Bronchial epithelial cell (primary cell): ENCODE results near the gene ARHGAP42. TPM values are rescaled to one million over a fixed set of nuclear protein-coding genes. Genes with fewer than 3 reads are reported as not detected.

Experiments used
- DNase-seq: peaks from one replicate; pipeline ENCODE4 v3.0.0-alpha.2; 2010; ENCODE audit warnings: low read depth
- FAIRE-seq: peaks from 2 replicates; lab custom pipeline; 2011; peaks lifted over from hg19 to GRCh38; lab: Jason Lieb, UNC
- H3K27me3 ChIP-seq: 2 replicates; pipeline ENCODE4 v1.5.1; 2011; ENCODE audit warnings: low read length; ENCODE audit not compliant: control insufficient read depth, insufficient read depth
- H3K36me3 ChIP-seq: 2 replicates; pipeline ENCODE4 v1.5.1; 2011; ENCODE audit warnings: low read length; ENCODE audit not compliant: control insufficient read depth, insufficient read depth
- H3K4me3 ChIP-seq: 2 replicates; pipeline ENCODE4 v1.5.1; 2011; ENCODE audit warnings: mild to moderate bottlenecking, low read depth, low read length, control low read depth
- total RNA-seq: library from RNA; depleted of rRNA; stranded (reverse); fragments of >200 nt; gene quantifications from 2 replicates; pipeline ENCODE4 v1.2.1, GENCODE V29; 2014
- TF ChIP-seq, protein P1 (sequence below): IDR thresholded peaks from 2 replicates; pipeline ENCODE4 v1.5.1; 2011; ENCODE audit warnings: mild to moderate bottlenecking, moderate library complexity, low read length, control low read depth, inconsistent platforms; ENCODE audit not compliant: insufficient read depth, severe bottlenecking

Gene ARHGAP42
- total RNA-seq, 1 donor from 2014 or later, result 5.3 TPM

DNA sequence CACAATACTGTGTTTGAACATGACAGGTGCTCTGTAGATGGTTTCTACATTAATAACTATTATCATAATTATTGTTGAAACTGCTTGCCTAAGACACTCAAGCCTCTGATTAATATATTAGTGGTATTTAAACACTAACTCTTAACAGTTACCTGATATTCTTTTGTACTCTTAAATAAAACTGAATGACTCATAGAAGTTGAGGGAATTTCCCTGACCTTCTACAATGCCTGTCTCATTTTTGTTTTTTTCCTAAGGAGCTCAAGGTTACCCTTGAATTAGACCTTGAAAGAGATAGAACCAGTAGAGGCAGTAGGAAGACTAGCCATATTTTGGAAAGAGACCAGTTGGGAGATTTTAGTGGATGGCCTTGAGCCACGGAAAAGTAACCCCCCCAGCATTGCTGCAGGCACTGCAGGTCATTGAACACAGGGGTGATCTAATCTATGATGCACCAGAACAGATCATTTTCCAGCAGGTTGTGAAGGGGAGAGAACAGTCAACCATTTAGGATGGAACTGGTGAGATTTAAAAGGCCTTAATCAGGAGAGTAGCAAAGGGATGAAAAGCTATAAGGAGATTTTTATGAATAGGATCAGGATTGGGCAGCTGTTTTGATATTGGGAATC lies 294.2 kb downstream of the ARHGAP42 start:
- Histone ChIP-seq H3K36me3 (no peaks in the 10 kb centered on the region), H3K4me3 (no peak overlapping the region), H3K27me3 (no peaks in the 10 kb centered on the region)
- TF ChIP-seq, protein P1, sequence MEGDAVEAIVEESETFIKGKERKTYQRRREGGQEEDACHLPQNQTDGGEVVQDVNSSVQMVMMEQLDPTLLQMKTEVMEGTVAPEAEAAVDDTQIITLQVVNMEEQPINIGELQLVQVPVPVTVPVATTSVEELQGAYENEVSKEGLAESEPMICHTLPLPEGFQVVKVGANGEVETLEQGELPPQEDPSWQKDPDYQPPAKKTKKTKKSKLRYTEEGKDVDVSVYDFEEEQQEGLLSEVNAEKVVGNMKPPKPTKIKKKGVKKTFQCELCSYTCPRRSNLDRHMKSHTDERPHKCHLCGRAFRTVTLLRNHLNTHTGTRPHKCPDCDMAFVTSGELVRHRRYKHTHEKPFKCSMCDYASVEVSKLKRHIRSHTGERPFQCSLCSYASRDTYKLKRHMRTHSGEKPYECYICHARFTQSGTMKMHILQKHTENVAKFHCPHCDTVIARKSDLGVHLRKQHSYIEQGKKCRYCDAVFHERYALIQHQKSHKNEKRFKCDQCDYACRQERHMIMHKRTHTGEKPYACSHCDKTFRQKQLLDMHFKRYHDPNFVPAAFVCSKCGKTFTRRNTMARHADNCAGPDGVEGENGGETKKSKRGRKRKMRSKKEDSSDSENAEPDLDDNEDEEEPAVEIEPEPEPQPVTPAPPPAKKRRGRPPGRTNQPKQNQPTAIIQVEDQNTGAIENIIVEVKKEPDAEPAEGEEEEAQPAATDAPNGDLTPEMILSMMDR, result no peak
- peak; percentile 77 for DNase-seq
- no peak for FAIRE-seq

DNA sequence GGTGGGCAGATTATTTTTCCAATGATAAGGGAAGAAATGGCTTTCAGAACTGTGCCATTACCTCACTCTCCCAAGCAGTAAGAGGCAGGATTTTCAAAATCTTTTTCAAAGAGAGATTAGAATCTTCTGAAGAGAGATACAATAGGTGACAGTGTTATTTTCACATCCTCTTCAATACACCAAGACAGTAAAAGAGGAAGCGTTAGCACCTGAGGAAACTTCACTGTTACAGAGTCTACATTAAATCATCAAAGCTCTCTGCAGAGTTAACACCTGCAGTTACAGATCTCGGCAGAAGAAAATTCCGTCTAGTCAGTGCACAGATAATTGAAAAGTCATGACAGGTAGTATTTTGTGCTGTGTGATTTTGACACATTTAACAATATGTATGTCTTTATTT lies 297.6 kb downstream of the ARHGAP42 start:
- H3K4me3 ChIP-seq, result no peak overlapping the region
- FAIRE-seq (no peak), DNase-seq (no peak)
- no peaks in the 10 kb centered on the region for H3K36me3 ChIP-seq
- TF ChIP-seq, protein P1, result no peak
- no peaks in the 10 kb centered on the region for H3K27me3 ChIP-seq

DNA sequence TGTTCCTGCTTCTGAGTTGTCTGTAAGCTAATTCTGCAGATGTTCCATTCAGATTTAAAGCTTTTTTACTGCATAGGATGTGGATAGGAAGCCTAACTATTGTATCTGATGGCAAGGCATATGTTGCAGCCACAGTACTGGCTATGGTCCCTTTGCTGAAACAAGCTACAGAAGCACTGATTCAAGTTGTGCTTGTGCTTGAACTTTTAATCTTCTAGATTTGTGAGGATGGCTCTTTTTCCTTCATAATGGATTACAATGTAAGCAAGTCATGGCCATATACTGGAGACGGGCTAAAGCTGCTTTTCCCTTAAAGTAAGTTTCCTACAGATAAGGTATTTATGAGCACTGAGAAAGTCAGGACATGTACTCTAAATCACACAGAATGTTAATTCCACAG lies 303.8 kb downstream of the ARHGAP42 start:
- TF ChIP-seq, protein P1, result no peak
- Histone ChIP-seq H3K36me3 (no peaks in the 10 kb centered on the region), H3K27me3 (no peaks in the 10 kb centered on the region), H3K4me3 (no peak overlapping the region)
- DNase-seq (no peak), FAIRE-seq (no peak)

- H3K36me3 ChIP-seq, result no peaks in the 10 kb centered on the region
- TF ChIP-seq, protein P1, result no peak
- no peaks in the 10 kb centered on the region for H3K27me3 ChIP-seq
- FAIRE-seq, result no peak
- DNase-seq, result peak; percentile 75
- no peak overlapping the region for H3K4me3 ChIP-seq
These were observed 304.5 kb downstream of the ARHGAP42 start for GRCh38 chr11:100991541-100991940.

DNA sequence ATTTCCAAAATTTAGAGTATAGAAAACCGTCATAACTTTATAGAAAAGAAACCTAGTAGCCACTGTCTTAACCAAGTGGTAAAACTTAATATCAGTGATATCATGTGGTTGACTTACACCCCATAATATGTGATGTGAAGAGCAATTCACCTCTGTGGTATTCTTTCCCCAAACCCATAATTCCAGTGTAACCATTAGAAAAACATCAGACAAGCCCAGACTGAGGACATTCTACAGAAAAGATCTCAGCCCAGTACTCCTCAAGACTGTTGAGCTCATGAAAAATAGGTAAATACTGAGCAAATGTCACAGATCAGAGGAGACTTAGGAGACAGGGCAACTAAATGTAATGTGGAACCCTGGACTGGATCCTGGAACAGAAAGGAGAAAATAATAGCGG lies 307.9 kb downstream of the ARHGAP42 start:
- no peak overlapping the region for H3K4me3 ChIP-seq
- TF ChIP-seq, protein P1, result no peak
- DNase-seq, result peak; percentile 47
- no peaks in the 10 kb centered on the region for H3K27me3 ChIP-seq
- H3K36me3 ChIP-seq, result no peaks in the 10 kb centered on the region
- no peak for FAIRE-seq

GRCh38 chr11:100999756-101000155 lies 312.7 kb downstream of the ARHGAP42 start:
- DNase-seq (no peak), FAIRE-seq (peak; percentile 18)
- Histone ChIP-seq H3K36me3 (no peaks in the 10 kb centered on the region), H3K4me3 (no peak overlapping the region), H3K27me3 (no peaks in the 10 kb centered on the region)
- TF ChIP-seq, protein P1, result no peak
